Stimulated activated CD8-positive, alpha-beta memory T cell treated with anti-CD3 and anti-CD28 coated beads, Interleukin-12 subunit alpha, Interleukin-12 subunit beta, amount 100 ng/mL, for 1 hour (primary cell): ENCODE results near the gene DDA1.

Experiments
- DNase-seq: peaks from one replicate; pipeline ENCODE4 v3.0.0-alpha.2; 2020; ENCODE audit warnings: low read depth

DDA1 gene

GRCh38 chr19:17312189-17313113 is 3.1 kb downstream of the DDA1 start:
- DNase-seq: no peak

- DNase-seq: no peak
These were observed 4.7 kb downstream of the DDA1 start for GRCh38 chr19:17314007-17314593.

GRCh38 chr19:17318966-17319365 is 9.6 kb downstream of the DDA1 start:
- DNase-seq: no peak

- no peak for DNase-seq
These were observed 10.3 kb downstream of the DDA1 start for GRCh38 chr19:17319473-17320238.

- no peak for DNase-seq
These were observed 11.1 kb downstream of the DDA1 start for GRCh38 chr19:17320435-17320834.

GRCh38 chr19:17321655-17322489 is 12.5 kb downstream of the DDA1 start:
- no peak for DNase-seq

GRCh38 chr19:17322854-17323253 is 13.5 kb downstream of the DDA1 start:
- DNase-seq: no peak

GRCh38 chr19:17323300-17323963 is 14.1 kb downstream of the DDA1 start:
- DNase-seq: no peak

- DNase-seq: no peak
These were observed 14.6 kb downstream of the DDA1 start for GRCh38 chr19:17323964-17324332.

- DNase-seq: no peak
These were observed 15.2 kb downstream of the DDA1 start for GRCh38 chr19:17324357-17325114.

GRCh38 chr19:17325133-17325532 is 15.8 kb downstream of the DDA1 start:
- DNase-seq: no peak

GRCh38 chr19:17325881-17326594 is 16.7 kb downstream of the DDA1 start:
- no peak for DNase-seq

- no peak for DNase-seq
These were observed 17.2 kb downstream of the DDA1 start for GRCh38 chr19:17326595-17326966.

- DNase-seq: no peak
These were observed 17.8 kb downstream of the DDA1 start for GRCh38 chr19:17327068-17327653.

- DNase-seq: no peak
These were observed 18.5 kb downstream of the DDA1 start for GRCh38 chr19:17327654-17328516.

- no peak for DNase-seq
These were observed 19.4 kb downstream of the DDA1 start for GRCh38 chr19:17328517-17329365.

- DNase-seq: no peak
These were observed 20.3 kb downstream of the DDA1 start for GRCh38 chr19:17329366-17330261.
